GM21737 (cell line): ENCODE measurements around the gene HACD2.

Experiments used
- ATAC-seq: cut with Tn5 transposase; IDR thresholded peaks from one replicate; pipeline ENCODE4 v1.9.1; 2021; ENCODE audit warnings: mild to moderate bottlenecking, moderate library complexity; ENCODE audit not compliant: unreplicated experiment

HACD2 gene

DNA sequence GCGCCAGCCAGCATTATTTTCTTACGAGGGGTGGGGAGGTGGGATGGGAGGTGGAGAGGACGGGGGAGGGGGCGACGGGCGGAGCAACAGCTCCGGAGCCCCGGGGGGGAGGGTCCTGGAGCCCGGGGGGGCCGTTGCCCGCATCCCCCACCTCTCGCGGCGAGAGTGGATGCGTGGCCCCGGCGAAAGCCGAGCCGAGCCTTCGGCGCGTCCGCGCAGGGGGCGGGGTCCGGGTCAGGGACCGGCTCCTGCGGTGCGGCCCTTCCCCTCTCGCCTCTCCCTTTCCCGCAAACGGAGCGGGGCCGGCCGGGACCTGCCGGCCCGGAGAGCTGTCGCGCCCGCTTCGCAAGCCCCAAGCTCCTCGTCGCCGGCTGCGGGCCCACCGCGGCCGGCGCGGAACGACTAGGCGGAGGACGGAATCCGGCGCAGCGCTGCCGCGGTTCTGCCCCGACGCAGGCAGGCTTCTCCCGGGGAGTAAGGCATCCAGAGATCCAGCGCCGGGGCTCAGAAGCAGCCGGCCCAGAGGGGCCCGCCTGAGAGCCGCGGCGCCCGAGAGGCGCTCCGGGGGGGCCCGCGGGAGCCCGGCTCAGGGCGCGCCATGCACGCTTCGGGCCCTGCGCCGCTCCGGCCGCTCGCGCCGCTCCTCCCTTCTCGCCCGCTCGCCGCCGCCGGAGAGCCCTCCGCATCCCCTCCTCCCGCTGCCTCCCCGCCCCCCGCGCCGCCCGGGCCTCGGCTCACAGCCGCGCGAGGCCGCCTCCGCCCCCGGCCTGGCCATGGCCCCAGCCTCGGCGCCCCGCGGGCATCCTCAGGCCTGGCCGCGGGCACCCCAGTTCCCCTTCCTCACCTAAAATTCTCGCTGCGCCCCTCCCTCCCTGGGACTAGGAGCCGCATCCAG, 135.5 kb downstream of the HACD2 start:
- ATAC-seq = no peak

DNA sequence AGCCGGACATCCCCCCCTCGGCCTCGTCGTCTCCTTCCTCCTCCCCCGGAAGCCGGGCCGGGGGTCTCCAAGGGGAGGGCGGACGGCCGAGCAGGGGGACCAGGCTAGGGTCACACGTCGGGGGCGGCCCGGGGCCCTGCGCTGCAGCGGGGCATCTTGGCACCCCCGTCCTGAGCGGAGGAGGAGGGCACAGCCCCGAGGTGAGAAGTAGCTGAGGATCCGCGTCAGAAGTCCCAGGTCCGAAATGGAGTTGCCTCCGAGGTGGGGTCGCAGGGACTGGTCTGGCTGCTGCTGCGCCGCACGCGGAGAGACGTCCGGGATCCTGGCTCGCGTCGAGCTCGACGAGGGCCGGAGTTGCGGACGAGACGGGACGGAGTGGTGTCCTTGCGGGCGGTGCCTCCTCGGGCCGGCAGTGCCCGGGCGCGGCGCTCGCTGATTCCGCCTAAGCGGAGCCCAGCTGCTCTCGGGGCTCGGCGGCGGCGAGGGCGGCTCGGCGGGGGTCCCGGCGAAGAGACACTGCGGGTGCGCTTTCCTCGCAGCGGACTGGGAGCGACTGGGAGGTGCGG, 136.2 kb downstream of the HACD2 start, which contains the start of gene ADCY5:
ADCY5 (minus strand) TSS at position 555 of the 566 bp plus-strand sequence; CDS start at position 10, 545 bp downstream.
- ATAC-seq = no peak

DNA sequence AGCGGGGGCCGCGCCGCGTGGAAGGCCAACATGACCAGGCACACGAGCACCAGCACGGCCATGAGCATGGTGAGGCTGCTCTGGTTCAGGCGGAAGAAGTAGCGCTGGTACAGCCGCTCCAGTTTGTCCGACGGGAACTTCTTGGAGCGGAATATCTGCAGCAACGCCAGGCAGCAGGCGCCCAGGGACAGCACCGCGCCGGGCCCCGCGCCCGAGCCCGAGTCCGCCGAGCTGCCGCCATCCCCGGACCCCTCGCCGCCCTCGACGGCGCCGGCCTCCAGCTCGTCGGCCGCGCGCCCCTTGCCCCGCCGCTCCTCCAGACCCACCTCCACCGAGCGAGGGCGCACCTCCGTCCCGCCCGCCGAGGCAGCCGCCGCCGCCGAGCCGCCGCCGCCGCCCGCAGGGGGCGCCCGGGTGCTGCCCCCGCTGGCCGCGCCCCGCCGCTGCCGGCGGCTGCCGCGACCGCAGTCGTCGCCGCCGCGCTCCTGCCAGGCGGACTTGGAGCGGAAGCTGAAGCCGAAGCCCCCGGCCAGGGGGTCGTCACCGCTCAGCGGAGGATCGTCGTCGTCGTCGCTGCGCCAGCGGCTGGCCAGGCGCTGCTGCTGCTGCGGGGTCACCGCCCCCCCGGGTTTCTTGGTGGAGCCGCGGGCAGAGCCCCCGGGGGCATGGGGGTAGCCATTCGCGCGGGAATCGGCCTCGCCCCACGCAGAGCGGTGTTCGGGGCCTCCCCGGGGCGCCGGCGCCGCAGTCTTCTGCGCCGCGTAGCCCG, 136.9 kb downstream of the HACD2 start:
- ATAC-seq = no peak

DNA sequence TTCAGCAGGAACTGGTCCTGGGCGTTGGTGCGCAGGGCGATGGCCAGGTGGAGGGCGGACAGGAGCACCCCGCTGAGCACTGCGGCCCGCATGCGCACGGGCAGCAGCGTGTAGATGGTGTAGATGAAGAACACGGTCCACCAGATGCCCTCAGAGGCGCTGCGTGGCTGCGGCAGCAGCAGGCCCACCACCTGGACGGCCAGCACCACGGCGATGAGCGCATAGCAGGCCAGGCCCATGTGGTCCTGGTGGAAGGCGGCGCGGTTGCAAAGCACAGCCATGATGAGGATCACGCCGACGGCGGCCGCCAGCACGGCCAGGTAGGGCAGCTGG, 137.5 kb downstream of the HACD2 start:
- no peak for ATAC-seq

DNA sequence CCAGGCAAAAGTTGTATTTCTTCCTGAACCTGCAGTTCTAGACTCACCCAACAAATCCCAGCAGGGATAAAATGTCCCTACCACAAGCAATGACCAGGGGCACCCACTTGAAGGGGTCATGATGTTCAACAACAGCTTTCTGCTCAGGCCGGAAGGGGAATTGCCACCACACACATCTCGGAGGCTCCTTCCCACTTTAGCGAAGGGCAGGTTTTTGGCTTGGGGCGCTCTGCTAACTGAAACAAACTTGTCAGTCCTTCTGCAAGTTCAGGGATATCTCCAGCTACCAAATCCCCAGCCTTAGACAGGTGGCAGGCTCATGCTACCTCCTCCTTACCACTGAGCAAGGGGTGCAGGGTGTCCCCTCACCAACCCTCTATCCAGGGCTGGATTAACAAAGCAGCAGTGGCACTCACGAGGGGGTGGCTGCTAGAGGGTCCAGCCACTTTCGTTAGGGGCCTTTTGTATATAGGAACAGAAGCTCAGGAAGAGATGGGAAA, 138.2 kb downstream of the HACD2 start:
- ATAC-seq = no peak

DNA sequence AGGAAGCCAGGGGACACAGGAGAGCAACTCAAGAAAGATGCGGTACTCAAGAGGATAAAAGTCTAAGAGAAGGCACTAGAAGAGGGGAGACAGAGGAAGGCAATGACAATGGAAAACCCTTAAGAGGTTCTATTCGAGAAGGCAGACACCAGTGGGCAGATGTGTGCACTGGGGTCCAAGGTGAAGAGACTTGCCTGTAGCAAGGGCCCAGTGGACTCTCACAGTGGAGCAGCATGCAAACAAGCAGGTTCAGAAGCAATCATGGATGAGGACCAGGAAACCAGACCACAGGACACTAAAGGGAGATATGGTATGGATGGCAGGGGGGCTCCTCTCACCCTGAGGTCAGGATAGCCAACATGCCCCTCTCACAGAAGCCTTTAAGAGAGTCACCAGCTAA, 138.6 kb downstream of the HACD2 start:
- no peak for ATAC-seq

DNA sequence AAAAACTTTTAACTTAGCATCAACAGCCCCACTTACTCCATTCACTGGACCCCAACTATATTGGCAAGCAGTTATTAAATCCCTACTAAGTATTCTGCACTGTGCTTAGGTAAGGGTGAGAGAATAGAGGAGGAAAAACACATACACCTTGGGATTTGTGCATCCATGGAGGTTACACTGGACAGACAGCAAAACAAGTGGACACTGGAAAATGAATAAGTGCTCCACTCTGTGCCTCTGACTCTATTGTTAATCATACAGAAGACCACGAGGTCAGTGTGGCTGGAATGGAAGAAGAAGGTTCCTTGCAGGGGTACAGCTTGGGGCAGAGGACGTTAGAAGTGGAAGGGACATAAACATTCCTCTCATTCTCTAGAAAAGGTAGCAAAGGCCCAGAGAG, 139.2 kb downstream of the HACD2 start:
- ATAC-seq = no peak

DNA sequence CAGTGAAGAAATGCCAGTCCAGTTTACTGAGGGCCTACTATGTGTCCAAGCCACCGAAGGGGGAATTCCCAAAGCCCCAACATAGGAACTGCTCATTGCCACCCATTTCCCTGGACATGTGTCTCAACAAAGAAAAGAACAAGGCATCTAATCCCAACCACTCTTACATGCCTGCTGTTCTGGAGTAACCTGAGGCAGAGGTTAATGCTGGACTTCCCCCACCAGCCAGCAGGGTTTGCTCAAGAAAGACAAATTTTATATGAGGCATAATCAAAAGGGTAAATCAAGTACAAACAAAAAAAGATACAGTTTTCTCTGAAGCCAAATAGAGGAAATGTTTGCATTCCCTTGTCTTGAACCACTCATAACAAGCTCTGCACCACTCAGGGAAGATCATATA, 140.1 kb downstream of the HACD2 start:
- no peak for ATAC-seq

DNA sequence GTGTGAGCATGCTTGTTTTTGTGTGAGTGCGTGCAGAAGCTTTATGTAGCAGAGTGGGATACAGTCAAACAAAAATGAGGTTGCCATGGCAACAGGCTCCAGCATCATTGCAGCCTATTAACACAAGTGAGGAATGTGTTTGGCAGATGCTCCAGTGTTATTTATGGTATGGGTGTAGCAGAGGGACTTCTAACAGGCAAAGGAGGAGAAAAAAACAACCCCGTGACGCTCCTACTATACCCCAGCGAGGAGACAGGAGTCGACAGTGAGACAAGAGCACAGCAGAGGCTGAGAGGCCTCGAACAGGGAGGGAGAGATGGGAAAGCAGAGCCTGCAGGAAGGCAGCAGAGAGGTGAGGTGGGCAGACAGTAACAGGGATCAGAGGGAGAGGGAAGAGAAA, 140.8 kb downstream of the HACD2 start:
- ATAC-seq = no peak

DNA sequence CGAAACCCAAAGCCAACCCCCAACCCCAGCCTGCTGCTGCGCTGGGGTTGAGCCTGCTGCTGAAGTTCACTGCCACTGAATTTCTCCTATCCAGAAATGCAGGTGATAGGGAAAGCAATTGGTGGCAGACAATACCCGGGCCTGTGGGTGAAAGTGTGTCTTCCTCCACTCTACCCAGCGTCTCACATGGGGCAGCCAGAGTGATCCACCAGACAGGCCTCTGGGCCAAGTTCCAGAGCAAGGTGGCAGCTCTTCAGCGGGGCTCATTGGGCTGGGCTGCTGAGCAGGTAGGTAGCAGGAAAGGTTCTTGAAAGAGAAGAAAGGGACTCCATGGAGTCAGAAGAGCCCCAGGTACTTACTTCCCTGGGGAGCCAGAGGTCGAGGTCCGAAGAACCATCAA, 141.9 kb downstream of the HACD2 start:
- no peak for ATAC-seq

DNA sequence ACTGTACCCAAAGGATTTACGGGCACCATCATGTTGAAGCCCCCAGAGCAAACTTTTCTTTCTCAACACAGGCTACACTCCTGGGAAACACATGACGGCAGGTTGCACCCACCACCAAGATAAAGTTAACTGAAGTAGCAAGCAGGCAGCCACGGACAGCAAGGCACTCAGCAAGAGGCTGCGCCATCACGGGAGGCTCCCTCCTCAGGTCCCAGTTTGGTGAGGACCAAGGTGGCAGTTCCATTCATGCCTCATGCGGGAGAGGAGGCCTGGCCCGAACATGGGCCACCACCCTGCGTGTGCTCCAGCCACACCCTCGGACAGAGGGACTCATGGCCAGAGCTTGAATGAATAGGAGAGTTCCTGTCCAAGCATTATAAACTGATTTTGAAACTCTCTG, 142.7 kb downstream of the HACD2 start:
- no peak for ATAC-seq
